ENCODE results near the gene ZNF540. TPM values are rescaled to one million over a fixed set of nuclear protein-coding genes. Genes with fewer than 3 reads are reported as not detected.

Gene ZNF540
- total RNA-seq, 1 experiment from 2014 or later: not detected

DNA sequence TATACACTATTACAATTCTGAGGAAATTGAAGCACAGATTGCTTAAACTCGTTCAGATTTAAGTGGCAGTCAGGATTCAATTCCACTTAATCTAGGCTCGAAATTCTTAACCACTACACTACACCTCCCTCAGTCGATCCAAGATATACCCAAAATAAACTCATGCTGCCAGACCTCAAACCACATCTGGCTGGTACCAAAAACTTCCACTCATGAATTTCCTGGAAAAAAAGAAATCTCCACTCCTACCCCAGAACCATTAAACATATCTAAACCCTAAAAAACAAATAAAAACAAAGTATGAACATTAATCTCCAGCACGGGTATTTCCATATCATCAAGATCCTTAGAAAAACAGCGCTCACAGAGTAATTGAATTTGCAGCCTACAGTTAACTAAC is 59.4 kb downstream of the ZNF540 start:
- Histone ChIP-seq H3K4me1 (ENCODE audit: control insufficient read depth in 1 of 2, insufficient read depth in 2 of 2, low read length in 2 of 2) (peaks cover 2 to 12% of the 10 kb centered on the region in 2 experiments; a peak in 2 of 4 replicates), H3K27me3 (ENCODE audit: insufficient read depth, low read length) (no peaks in the 10 kb centered on the region), H3K9me3 (ENCODE audit: control insufficient read depth in 1 of 2, insufficient read depth in 1 of 2, low read depth in 1 of 2, low read length in 2 of 2) (peaks cover 6 to 8% of the 10 kb centered on the region in 2 experiments; a peak in 2 of 4 replicates), H3K79me2 (ENCODE audit: insufficient read depth, low read length) (peaks cover 3% of the 10 kb centered on the region; the same call in 1 of the 2 replicates), H3K27ac (ENCODE audit: low read depth, low read length) (no peak overlapping the region), H3K4me2 (ENCODE audit: low read length) (peak overlapping the region; percentile 80), H3K9ac (ENCODE audit: low read length) (peak overlapping the region; percentile 68), H3K9me2 (ENCODE audit: insufficient read depth) (no peaks in the 10 kb centered on the region), H4K20me1 (ENCODE audit: insufficient read depth) (no peaks in the 10 kb centered on the region), H2AFZ (ENCODE audit: low read depth, low read length, poor library complexity, severe bottlenecking) (no peak overlapping the region), H3K36me3 (ENCODE audit: control insufficient read depth in 1 of 2, insufficient read depth in 2 of 2, low read length in 2 of 2) (no peaks in the 10 kb centered on the region), H3K4me3 (replicated peaks in 1 of 2; ENCODE audit: low read depth in 1 of 2, low read length in 2 of 2) (peak overlapping the region; percentile 61 to 70)
- ATAC-seq (no peak), DNase-seq (ENCODE audit: low read depth, low spot score) (no peak)
- POLR2A ChIA-PET: no interaction called here
- BruUV-seq (replicated peaks): no TSS peak
- intact Hi-C loops (cut with micrococcal nuclease): no loop called here
- CTCF ChIA-PET: no interaction called here
- TF ChIP-seq TCF7L2 (IDR thresholded peaks at IDR 0.05; ENCODE audit: borderline replicate concordance, extremely low read depth, insufficient read depth, insufficient read length): no peak
- TF ChIP-seq FOSL1 (IDR thresholded peaks at IDR 0.05; ENCODE audit: low read depth): no peak
- RAD21 ChIA-PET (ENCODE audit: low non-redundant PET in 1 of 2, low total read pairs in 2 of 2, uncharacterized antibody in 2 of 2, unreplicated experiment in 2 of 2): no interaction called here

DNA sequence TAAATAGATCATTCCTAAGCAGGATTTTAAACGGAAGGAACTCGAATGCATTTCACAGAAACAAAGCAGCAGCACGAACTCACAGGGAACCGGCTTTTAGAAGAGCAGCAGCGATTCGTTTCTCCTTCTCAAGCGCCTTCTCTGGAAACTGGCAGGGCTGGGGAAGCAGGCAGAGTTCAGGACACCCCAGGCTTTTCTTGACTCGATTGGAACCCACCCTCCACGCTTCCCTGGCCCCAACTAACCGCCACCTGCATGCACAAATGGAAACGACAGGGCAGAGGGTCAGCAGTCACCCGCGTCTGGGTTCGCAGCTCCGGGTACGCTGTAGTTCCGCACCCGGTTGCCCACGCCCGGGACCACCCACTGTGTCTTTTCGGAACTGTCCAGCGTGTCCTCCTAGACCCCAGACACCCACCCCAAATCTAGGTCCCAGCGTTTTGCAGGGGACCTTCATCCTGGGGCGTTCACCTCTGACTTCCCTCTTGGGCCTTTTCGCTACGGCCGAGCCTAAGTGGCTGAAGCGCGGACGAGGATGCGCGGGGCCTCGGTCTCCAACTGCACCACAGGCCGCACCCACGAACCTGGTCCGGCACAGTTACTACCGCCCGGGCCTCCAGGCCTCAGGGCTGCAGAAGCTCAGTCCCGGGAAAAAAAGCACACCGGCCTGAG is 60.1 kb downstream of the ZNF540 start:
- peak overlapping the region; percentile 59 for H3K27ac ChIP-seq (ENCODE audit: low read depth, low read length)
- TF ChIP-seq FOSL1 (IDR thresholded peaks at IDR 0.05; ENCODE audit: low read depth) (no peak), ZFX (IDR thresholded peaks at IDR 0.05) (no peak), JUND (IDR thresholded peaks at IDR 0.05) (no peak), EZH2 (IDR thresholded peaks at IDR 0.05) (no peak), SP1 (IDR thresholded peaks at IDR 0.05; ENCODE audit: low read depth) (no peak), CBX3 (IDR thresholded peaks at IDR 0.05; ENCODE audit: low read depth) (no peak), POLR2AphosphoS5 (IDR thresholded peaks at IDR 0.05; ENCODE audit: low read depth, low read length) (no peak), ZNF274 (IDR thresholded peaks at IDR 0.05; ENCODE audit: low read depth, low read length) (no peak), EGR1 (IDR thresholded peaks at IDR 0.05; ENCODE audit: low read depth) (no peak), RAD21 (IDR thresholded peaks at IDR 0.05; ENCODE audit: low read depth) (no peak), SIN3A (IDR thresholded peaks at IDR 0.05; ENCODE audit: low read depth) (no peak), SRF (IDR thresholded peaks at IDR 0.05; ENCODE audit: low read depth) (no peak), YY1 (IDR thresholded peaks at IDR 0.05; ENCODE audit: extremely low read depth, insufficient replicate concordance, low read depth, low read length) (no peak), POLR2A (IDR thresholded peaks at IDR 0.05; ENCODE audit: borderline replicate concordance, extremely low read depth, insufficient read depth, insufficient read length) (no peak), EZH2phosphoT487 (IDR thresholded peaks at IDR 0.05; ENCODE audit: borderline replicate concordance) (no peak), CEBPB (IDR thresholded peaks at IDR 0.05; ENCODE audit: low read depth) (no peak)
- TF ChIP-seq, protein P1, sequence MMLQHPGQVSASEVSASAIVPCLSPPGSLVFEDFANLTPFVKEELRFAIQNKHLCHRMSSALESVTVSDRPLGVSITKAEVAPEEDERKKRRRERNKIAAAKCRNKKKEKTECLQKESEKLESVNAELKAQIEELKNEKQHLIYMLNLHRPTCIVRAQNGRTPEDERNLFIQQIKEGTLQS (IDR thresholded peaks at IDR 0.05): no peak
- TF ChIP-seq, protein P2, sequence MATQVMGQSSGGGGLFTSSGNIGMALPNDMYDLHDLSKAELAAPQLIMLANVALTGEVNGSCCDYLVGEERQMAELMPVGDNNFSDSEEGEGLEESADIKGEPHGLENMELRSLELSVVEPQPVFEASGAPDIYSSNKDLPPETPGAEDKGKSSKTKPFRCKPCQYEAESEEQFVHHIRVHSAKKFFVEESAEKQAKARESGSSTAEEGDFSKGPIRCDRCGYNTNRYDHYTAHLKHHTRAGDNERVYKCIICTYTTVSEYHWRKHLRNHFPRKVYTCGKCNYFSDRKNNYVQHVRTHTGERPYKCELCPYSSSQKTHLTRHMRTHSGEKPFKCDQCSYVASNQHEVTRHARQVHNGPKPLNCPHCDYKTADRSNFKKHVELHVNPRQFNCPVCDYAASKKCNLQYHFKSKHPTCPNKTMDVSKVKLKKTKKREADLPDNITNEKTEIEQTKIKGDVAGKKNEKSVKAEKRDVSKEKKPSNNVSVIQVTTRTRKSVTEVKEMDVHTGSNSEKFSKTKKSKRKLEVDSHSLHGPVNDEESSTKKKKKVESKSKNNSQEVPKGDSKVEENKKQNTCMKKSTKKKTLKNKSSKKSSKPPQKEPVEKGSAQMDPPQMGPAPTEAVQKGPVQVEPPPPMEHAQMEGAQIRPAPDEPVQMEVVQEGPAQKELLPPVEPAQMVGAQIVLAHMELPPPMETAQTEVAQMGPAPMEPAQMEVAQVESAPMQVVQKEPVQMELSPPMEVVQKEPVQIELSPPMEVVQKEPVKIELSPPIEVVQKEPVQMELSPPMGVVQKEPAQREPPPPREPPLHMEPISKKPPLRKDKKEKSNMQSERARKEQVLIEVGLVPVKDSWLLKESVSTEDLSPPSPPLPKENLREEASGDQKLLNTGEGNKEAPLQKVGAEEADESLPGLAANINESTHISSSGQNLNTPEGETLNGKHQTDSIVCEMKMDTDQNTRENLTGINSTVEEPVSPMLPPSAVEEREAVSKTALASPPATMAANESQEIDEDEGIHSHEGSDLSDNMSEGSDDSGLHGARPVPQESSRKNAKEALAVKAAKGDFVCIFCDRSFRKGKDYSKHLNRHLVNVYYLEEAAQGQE (IDR thresholded peaks at IDR 0.05; ENCODE audit: low read depth): no peak

More for the DNA sequence above, 60.1 kb downstream of the ZNF540 start:
- H3K9me2 ChIP-seq (ENCODE audit: insufficient read depth): no peaks in the 10 kb centered on the region
- POLR2A ChIA-PET: no interaction called here
- H4K20me1 ChIP-seq (ENCODE audit: insufficient read depth): no peaks in the 10 kb centered on the region
- CTCF ChIA-PET: no interaction called here
- ATAC-seq (peak; percentile 49), DNase-seq (ENCODE audit: low read depth, low spot score) (no peak)
- RAD21 ChIA-PET (ENCODE audit: low non-redundant PET in 1 of 2, low total read pairs in 2 of 2, uncharacterized antibody in 2 of 2, unreplicated experiment in 2 of 2): no interaction called here
- intact Hi-C loops (cut with micrococcal nuclease): no loop called here
- peaks cover 3% of the 10 kb centered on the region; the same call in 1 of the 2 replicates for H3K79me2 ChIP-seq (ENCODE audit: insufficient read depth, low read length)
- no peaks in the 10 kb centered on the region for H3K36me3 ChIP-seq (ENCODE audit: control insufficient read depth in 1 of 2, insufficient read depth in 2 of 2, low read length in 2 of 2)
- BruUV-seq (replicated peaks): no TSS peak
- H3K4me1 ChIP-seq (ENCODE audit: control insufficient read depth in 1 of 2, insufficient read depth in 2 of 2, low read length in 2 of 2): peaks cover 2 to 12% of the 10 kb centered on the region in 2 experiments; a peak in 2 of 4 replicates
- peaks cover 4 to 6% of the 10 kb centered on the region in 2 experiments; a peak in 2 of 4 replicates for H3K9me3 ChIP-seq (ENCODE audit: control insufficient read depth in 1 of 2, insufficient read depth in 1 of 2, low read depth in 1 of 2, low read length in 2 of 2)
- no peak overlapping the region for H2AFZ ChIP-seq (ENCODE audit: low read depth, low read length, poor library complexity, severe bottlenecking)
- no peaks in the 10 kb centered on the region for H3K27me3 ChIP-seq (ENCODE audit: insufficient read depth, low read length)
- peak overlapping the region; percentile 80 for H3K4me2 ChIP-seq (ENCODE audit: low read length)
- peak overlapping the region; percentile 61 to 70 for H3K4me3 ChIP-seq (replicated peaks in 1 of 2; ENCODE audit: low read depth in 1 of 2, low read length in 2 of 2)
- peak overlapping the region; percentile 68 for H3K9ac ChIP-seq (ENCODE audit: low read length)
